Measurements from ENCODE around the gene CLDN16. TPM values are rescaled to one million over a fixed set of nuclear protein-coding genes. Genes with fewer than 3 reads are reported as not detected.
A peak's percentile ranks its signal among the peaks of the same experiment; 100 is the strongest.

The CLDN16 gene
- total and polyA plus RNA-seq, 2 of the 4 experiments (the other 2 are of a cell fraction): under 0.01 to 0.09 TPM

- H2BK20ac ChIP-seq (ENCODE audit: low read depth, low read length): no peak overlapping the region
- H2BK15ac ChIP-seq (ENCODE audit: low read depth, low read length): no peak overlapping the region
- H2AK9ac ChIP-seq (replicated peaks; ENCODE audit: low read depth, low read length, poor library complexity): no peak overlapping the region
- H2BK120ac ChIP-seq (ENCODE audit: low read depth, low read length): no peak overlapping the region
- ATAC-seq (ENCODE audit: low read depth): no peak
- no peak overlapping the region; the same call in 1 of the 2 replicates for H3K18ac ChIP-seq (ENCODE audit: low read depth, low read length)
- H3K9ac ChIP-seq (ENCODE audit: low read depth, low read length): no peak overlapping the region
- H3K14ac ChIP-seq (replicated peaks; ENCODE audit: low read depth, low read length): no peak overlapping the region
- H3K4me1 ChIP-seq (ENCODE audit: control insufficient read depth, insufficient read depth, low read length): peaks cover 2% of the 10 kb centered on the region; the same call in 1 of the 2 replicates
- TF ChIP-seq MAZ (IDR thresholded peaks at IDR 0.05; ENCODE audit: borderline replicate concordance, low read depth, low read length): no peak
- TF ChIP-seq RFX5 (IDR thresholded peaks at IDR 0.05; ENCODE audit: low read depth, low read length): no peak
- TF ChIP-seq CEBPB (IDR thresholded peaks at IDR 0.05; ENCODE audit: low read depth, low read length): no peak
- TF ChIP-seq MAFK (IDR thresholded peaks at IDR 0.05; ENCODE audit: low read depth, low read length): no peak
- no peak for TF ChIP-seq ELK1 (IDR thresholded peaks at IDR 0.05; ENCODE audit: borderline replicate concordance, low read depth, low read length)
- TF ChIP-seq CTCF (conservative IDR thresholded peaks at IDR 0.05; ENCODE audit: low read depth, low read length): no peak
- TF ChIP-seq CHD1 (IDR thresholded peaks at IDR 0.05; ENCODE audit: low read depth, low read length): no peak
- TF ChIP-seq NFE2L2 (IDR thresholded peaks at IDR 0.05; ENCODE audit: low read depth, low read length): no peak
- TF ChIP-seq RAD21 (IDR thresholded peaks at IDR 0.05; ENCODE audit: low read length): no peak
- TF ChIP-seq BHLHE40 (IDR thresholded peaks at IDR 0.05; ENCODE audit: low read depth, low read length): no peak
- TF ChIP-seq USF2 (IDR thresholded peaks at IDR 0.05; ENCODE audit: low read depth, low read length): no peak
- TF ChIP-seq POLR2A (IDR thresholded peaks at IDR 0.05; ENCODE audit: low read depth, low read length): no peak
- TF ChIP-seq RCOR1 (IDR thresholded peaks at IDR 0.05; ENCODE audit: insufficient replicate concordance, low read length): no peak
- TF ChIP-seq MXI1 (IDR thresholded peaks at IDR 0.05; ENCODE audit: borderline replicate concordance, low read depth, low read length): no peak
- no peak for TF ChIP-seq SMC3 (IDR thresholded peaks at IDR 0.05; ENCODE audit: low read depth, low read length)
- no peak for TF ChIP-seq FOS (IDR thresholded peaks at IDR 0.05; ENCODE audit: low read depth, low read length)
- no peak overlapping the region for H2BK5ac ChIP-seq (ENCODE audit: low read depth, low read length, poor library complexity, severe bottlenecking)
- no peak overlapping the region for H3K4ac ChIP-seq (ENCODE audit: low read depth, low read length)
- no peak overlapping the region for H3K4me3 ChIP-seq (ENCODE audit: insufficient read depth, low read depth, low read length)
- no TSS peak for BruUV-seq (replicated peaks)
- 86% methylated on average over 1 of the region's 2 CpGs; no CpG with 5 or more reads in 1 of the 2 experiments for WGBS, 2 experiments (ENCODE audit: extremely low coverage in 2 of 2, insufficient read length in 1 of 2)
- H4K5ac ChIP-seq (ENCODE audit: low read depth, low read length): no peak overlapping the region; the same call in 1 of the 2 replicates
- H3K9me1 ChIP-seq (ENCODE audit: insufficient read depth, low read length): no peaks in the 10 kb centered on the region
- no peak overlapping the region for H3K27ac ChIP-seq (ENCODE audit: insufficient read depth, low read length)
- peaks cover 3% of the 10 kb centered on the region; the same call in 1 of the 2 replicates for H3K9me3 ChIP-seq (ENCODE audit: control insufficient read depth, insufficient read depth, low read length)
- H4K8ac ChIP-seq (ENCODE audit: low read depth in 2 of 2, low read length in 2 of 2): peak overlapping the region in 1 of 2 experiments; percentile 10; a peak in 1 of 4 replicates
- ChIA-PET CTCF (interaction anchor here (1.1 kb wide), 1 partner anchor 9 kb away, joined by 3 read pairs; no protein-coding TSS in a partner anchor), POLR2A (ENCODE audit: unreplicated experiment) (no interaction called here)
- no peak overlapping the region for H2AK5ac ChIP-seq (ENCODE audit: low read depth, low read length)
- H3K79me1 ChIP-seq (ENCODE audit: low read depth in 1 of 2, low read length in 2 of 2): no peaks in the 10 kb centered on the region
- H3K56ac ChIP-seq (ENCODE audit: extremely low read depth, insufficient read depth, low read length): no peak overlapping the region
- in situ Hi-C loops (cut with MboI; ENCODE audit: low sequenced_read_pairs) (no loop called here), dilution Hi-C loops (cut with HindIII; ENCODE audit: low sequenced_read_pairs, unreplicated experiment) (no loop called here), intact Hi-C loops (cut with micrococcal nuclease) (no loop called here)
- peak overlapping the region; percentile 40; the same call in 1 of the 2 replicates for H3K4me2 ChIP-seq (ENCODE audit: low read depth, low read length)
- no peaks in the 10 kb centered on the region for H4K20me1 ChIP-seq (ENCODE audit: insufficient read depth, low read length)
- no peak overlapping the region for H2AFZ ChIP-seq (replicated peaks; ENCODE audit: low read length, poor library complexity)
- H3K27me3 ChIP-seq (ENCODE audit: control insufficient read depth, insufficient read depth, low read length): no peaks in the 10 kb centered on the region
- H4K91ac ChIP-seq (ENCODE audit: insufficient read depth, low read depth, low read length): no peak overlapping the region
- no peak for DNase-seq
- H3K23ac ChIP-seq (ENCODE audit: low read depth, low read length): peak overlapping the region; percentile 0; the same call in 1 of the 2 replicates
- no peaks in the 10 kb centered on the region for H3K36me3 ChIP-seq (ENCODE audit: control insufficient read depth, insufficient read depth, low read length)
Measured at GRCh38 chr3:190357468-190357867, 30.5 kb upstream of the CLDN16 start.
